Activated CD4-positive, alpha-beta T cell treated with anti-CD3 and anti-CD28 coated beads, Interleukin-2, amount 50 U/mL, for 24 hours (primary cell): Measurements from ENCODE around the gene PLA2G5.
"Not testable (repeated sequence)": the region's sequence is repeated elsewhere in the genome, so short reads cannot be mapped to it uniquely, and the experiment has no call there.

ENCODE experiments used
- DNase-seq, 2 donors: peaks; one replicate each; pipeline ENCODE4 v3.0.0-alpha.2; 2020; ENCODE audit warnings: low read depth in 1 of 2, low spot score in 1 of 2

The PLA2G5 gene

DNA sequence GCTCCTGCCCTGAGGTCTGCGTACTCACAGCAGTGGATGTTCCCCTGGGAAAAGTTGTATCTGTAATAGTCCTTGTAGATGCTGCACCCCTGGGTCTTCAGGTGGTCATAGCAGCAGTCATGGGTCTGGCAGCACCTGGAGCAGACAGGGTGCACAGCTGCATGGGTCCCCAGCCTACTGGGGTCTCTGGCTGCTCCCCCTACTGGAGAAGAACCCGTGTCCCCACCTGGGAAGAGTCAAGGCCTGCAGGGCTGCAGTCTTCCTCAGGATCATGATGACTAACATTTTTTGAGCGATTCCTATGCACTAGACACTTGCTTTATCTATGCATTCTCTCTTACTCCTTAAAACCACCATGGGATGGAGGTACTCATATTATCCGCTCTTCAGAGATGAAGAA lies 45.5 kb downstream of the PLA2G5 start:
- DNase-seq, result no peak

DNA sequence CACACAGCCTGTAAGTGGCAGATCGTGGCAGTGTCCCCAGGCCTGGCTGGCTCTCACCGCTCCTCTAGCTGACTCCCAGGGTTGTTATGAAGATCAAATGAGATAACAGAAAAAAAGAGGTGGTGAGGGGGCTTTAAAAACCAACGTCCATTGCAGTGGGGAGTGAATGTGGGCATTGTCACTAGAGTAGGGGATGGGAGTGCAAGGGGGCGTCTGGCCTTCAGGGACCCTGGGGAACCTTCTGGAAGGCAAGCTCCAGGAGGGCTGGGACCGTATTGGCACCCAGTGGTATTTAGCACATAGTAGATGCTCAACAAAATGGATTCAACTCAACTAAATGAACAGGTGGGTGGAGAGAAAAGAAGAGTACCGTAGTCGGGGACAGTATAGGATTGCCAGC lies 45.9 kb downstream of the PLA2G5 start:
- no peak for DNase-seq

DNA sequence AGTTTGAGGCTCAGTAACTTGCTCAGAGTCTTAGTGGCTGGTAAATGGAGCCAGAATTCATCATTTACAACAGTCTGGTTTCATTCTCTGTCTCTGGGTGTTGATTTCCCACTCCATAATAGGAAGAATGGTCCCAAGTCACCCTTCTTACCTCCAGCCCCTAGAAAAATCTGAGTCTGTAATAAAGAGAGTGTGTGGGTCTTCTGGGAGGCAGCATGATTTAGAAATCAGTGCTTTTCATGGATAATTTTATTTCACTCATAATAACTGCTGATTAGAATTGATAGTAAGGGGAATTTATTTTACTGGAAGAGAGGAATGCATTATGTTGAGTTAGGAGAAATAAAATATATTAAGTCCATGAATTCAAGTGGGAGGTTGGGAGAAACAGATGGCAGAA lies 47.2 kb downstream of the PLA2G5 start:
- no peak for DNase-seq

DNA sequence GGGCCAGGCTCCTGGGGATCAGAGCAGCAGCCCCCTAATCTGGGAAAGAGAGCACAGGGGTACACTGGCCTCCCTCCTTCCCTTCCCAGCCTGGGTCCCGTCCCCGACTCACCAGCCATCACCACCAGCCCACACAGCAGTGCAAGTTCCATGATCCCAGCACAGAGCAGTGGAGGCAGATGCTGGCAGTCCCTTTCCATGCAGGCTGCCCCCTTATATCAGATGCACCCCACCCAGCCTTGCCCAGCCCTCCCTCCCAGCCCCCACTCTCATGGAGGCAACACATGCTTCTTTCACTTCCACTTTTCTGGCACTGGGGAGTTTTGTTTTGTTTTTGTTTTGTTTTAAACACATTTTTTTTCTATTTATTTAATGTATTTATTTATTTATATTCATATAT lies 49.4 kb downstream of the PLA2G5 start, which contains the start of gene PLA2G2D:
TSS of gene PLA2G2D (minus strand) at position 190 of the 400 bp plus-strand sequence. CDS start at position 152, 38 bp downstream.
- no peak for DNase-seq

DNA sequence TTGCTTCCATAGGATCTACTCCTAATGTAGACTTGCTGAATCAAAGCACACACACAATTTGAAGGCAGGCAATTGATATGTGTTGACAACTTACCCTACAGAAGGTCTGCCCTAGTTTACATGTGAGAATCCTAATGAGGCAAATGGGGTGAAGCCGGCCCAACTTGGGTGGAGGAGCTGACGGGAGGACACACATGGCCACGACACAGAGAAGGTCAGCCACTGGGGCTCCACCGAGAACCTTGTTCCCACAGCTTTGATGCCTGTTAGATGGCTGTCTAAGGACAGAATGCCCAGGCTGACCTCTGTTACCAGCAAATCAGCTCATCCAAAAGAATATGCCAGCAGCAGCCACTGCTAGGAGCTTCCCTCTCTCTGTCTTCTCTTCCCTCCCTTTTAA lies 50.8 kb downstream of the PLA2G5 start:
- no peak for DNase-seq

DNA sequence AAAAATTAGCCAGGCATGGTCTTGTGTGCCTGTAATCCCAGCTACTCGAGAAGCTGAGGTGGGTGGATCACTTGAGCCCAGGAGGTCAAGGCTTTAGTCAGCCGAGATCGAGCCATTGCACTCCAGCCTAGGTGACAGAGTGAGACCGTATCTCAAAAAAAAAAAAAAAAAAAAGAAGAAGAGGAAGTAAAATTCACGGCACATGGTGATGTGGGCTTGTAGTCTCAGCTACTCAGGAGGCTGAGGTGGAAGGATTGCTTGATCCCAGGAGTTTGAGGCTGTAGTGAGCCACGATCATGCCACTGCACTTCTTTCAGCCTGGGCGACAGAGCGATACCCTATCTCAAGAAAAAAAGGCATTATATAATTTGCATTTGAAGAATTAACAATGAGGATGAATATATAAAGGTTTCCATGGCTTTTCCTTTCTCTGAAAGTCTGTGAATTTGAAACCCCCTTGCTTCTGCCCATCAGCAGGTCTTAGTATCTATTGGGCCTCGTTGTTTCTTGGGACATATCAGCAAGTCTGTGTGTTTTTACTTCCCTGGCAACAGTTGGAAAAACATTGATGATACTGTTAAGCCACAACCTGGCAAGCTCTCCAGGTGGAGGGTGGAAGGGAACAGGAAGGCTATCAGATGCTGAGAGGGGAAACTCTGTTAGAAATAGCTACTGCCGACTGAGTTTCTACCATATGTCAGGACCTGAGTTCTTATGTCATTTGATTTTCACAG lies 53.9 kb downstream of the PLA2G5 start:
- no peak for DNase-seq

DNA sequence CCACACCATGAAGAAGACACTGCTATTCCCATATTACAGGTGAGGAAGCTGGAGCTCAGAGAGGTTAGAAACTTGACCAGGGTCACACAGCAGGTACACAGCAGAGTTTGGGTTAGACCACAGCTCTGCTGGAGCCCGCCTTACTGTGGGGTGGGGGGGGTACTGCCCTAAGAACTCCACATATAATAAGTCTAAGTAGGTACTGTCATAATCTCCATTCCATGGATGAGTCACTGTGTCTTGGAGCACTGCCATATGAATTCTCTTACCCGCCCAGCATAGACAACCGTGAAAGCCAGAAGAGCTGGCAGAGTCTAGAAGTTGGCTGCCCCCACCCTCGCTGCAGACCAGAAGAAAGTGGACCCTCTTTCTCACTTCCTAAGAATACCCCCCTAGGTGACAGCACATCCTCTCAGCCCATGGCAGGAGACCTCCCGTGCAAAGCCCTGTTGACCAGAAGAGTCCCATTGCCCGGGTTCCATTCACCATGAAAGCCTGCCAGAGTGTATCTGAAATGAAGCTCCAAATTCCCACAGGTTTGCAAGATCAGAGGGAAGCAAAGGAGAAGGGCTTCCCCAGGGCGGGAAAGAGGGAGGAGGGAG lies 54.6 kb downstream of the PLA2G5 start:
- no peak for DNase-seq

DNA sequence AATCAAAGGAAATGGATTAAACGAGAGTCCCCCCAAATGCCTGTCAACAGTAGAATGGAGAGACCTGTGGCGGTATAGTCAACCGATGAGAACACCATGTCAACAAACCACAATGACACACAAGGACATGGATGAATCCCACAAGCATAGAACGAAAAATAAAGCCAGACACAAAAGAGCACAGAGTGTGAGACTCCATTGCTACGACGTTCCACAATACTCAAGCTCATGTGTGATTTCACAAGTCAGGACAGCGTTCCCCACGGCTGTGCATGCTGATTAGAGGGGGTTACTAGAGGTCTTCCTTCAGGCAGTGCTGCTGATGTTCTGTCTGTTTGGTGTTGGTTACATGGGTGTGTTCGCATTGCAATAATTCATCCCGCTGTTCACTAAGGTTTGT lies 55.1 kb downstream of the PLA2G5 start:
- DNase-seq, result no peak

DNA sequence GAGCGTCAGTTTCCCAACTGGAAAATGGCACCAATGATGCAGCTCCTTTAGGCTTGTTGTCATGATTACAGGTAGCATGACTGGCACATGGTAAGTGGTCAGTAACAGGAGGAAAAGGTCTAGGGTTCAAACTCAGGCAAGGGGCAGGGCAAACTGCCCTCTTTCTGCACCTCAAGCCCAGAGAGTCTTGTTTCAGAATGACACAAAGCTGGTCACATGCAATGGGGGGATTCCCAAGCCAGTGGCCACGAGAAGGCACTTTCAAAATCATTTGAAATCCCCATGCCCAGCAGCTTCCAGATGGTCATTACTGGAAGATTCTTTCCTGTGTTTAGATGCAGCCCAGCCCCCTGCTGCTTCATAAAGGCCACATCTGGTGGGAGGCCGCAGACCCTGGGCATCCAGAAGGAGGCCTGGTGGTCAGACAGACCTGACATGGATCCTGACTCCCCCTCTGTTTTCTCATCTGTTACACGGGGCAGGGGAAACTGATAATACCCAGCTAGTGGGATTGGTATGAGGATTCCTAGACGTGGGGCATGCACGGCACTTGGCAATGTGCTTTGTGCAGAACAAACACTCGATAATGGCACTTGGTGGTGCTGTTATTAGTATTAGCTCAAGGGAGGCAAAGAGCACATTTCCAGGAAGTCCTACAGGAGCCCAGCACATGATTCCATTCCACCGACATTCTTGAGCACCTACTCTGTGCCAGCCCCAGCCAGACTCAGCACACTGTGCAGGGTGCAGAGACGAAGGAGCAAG lies 56.2 kb downstream of the PLA2G5 start:
- no peak for DNase-seq

DNA sequence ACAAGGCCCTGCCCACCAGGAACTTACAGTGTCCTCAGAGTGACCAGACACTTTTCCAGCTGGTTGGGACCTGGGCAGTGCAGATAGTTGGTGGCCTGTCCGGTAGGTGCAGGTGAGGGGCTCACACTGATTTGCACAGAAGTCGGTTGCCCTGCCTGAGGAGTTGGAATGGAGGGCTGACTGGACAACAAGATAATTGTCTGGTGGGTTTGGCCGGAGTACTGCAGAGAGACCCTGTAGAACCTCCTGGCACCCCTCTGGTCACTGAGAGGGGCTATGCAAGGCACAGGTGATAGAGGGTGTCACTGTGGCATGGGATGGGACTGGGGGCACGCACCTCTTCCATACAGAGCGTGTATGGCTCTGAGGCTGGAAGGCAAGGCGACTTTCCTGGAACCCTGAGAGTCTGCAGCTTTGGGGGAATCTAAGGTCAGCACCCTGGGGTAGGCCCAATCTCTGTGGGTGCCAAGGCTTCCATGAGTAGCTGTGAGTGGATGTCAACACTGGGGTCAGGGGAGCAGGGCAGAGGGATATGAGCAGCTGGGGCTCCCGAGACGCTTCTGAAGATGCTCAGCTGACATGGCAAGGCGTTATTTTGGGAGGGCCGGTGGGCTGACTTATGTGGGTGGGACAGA lies 56.9 kb downstream of the PLA2G5 start:
- no peak for DNase-seq

DNA sequence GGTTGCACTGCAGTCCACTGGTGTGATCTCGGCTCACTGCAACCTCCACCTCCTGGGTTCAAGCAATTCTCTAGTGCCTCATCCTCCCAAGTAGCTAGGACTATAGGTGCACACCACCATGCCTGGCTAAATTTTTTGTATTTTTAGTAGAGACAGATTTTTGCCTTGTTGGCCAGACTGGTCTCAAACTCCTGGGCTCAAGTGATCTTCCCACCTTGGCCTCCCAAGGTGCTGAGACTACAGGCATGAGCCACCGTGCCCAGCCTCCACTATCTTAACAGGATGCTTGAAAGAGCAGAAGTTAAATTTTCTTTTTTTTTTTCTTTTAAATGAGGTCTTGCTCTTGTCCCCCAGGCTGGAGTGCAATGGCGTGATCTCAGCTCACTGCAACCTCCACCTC lies 60.5 kb downstream of the PLA2G5 start:
- DNase-seq, result not testable (repeated sequence)

DNA sequence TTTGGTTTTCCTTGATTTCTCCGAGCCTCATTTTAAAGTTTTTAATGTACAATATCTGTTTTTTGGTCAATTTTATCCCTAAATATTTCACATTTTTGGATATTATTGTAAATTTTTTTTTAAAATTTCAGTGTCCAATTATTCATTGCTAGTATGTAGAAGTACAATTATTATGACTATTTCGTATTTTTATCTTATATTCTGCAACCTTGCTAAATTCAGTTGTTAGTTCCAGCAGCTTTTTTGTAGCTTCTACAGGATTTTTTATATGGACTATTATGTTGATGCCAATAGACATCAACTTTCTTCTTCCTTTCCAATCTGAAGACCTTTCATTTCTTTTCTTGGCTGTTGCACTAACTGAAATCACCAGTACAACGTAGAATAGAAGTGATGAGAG lies 65.0 kb downstream of the PLA2G5 start:
- no peak for DNase-seq

DNA sequence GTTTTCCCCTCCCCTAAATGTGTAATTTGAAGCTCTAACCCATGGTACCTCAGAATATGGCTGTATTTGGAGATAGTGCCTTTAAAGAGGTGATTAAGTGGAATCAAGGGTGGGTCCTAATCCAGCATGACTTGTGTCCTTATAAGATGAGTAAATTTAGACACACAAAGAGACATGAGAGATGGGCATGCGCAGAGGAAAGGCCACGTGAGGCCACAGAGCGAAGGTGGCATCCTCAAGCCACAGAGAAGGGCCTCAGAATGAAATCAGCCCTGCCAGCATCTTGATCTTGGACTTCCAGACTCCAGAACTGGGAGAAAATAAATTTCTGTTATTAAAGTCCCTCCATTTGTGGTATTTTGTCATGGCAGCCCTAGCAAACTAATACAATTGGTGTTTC lies 66.3 kb downstream of the PLA2G5 start:
- no peak for DNase-seq

DNA sequence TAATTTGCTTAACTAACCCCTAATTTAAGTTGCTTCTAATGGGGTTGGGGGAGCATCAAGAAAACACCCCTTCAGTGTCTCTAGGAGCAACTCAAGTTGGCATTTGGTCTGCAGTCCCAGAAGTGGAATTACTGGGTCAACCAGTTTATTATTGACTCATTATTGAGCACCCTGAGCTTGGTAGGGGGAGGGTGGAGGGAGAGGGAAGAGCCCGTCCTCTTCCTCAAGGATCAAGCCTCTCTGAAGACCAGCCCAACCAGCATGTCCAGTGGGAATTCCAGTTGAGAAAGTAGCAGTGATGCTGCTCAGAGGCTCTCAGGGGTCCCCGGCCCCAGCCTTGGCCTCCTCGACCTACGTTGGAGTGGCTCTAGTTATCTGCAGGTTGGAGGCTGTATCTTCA lies 67.1 kb downstream of the PLA2G5 start:
- no peak for DNase-seq

DNA sequence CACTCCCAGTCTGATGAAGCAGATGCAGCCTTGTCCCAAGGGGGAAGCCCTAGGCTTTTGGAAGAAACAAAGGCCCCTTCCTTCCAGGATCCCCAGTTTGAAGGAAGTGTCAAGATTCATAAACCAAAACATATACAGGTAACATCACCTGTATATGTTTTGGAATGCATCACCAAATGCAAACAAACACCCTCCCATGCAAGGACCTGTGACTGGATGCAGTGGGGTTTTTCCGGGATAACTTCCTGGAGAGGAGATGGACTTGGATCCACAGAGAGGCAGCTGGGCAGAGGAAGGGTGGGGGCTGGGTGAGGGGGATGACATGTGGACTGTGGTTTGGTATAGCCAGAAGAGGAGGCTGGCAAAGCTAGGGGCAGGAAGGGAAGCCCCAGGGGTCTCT lies 67.6 kb downstream of the PLA2G5 start:
- no peak for DNase-seq

DNA sequence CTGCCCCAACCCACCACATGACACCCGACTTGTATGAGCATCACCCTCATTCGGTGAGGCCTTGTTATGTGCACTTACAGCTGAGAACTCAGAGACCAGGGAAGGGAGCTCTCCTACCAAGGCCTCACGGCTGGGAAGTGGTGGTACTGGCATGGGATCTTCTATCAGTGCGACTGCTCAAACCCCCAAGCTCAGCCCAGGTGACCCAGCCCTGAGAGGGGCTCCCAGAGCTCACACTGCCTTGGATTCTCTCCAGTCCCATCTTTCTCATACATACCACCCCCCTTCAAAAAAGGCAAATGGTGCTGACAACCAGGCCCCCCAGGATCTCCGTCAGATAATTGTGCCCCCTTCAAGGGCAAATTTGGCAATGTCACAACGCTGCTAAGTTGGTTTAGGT lies 68.4 kb downstream of the PLA2G5 start:
- DNase-seq, result no peak

DNA sequence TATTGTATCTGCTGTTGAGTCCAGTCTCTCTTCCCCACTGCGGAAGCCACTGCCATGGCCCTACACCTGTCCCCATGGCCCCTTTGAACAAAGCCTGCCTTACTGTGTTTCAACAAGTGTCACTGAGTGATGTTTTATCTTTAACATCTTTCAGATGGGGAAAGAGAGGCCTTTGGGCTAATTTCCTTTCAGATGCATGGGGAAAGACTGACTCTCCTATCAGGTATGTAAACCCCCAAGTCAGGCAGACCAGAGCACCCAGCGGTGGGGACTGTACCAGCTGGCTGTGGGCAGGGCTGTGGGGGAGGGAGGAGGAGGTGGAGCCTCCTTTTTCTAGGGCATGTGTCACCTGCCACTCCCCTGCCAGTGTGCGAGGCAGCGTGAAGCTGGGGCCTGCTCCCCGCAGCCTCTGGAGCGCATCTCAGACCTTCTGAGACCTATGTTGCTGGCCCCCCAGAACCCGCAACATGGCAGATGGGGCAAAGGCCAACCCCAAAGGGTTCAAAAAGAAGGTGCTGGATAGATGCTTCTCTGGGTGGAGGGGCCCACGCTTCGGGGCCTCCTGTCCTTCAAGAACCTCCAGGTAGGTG lies 69.1 kb downstream of the PLA2G5 start, which contains the start of gene PLA2G2F:
TSS of gene PLA2G2F (plus strand) at position 363 of the 590 bp plus-strand sequence. CDS start at position 468, 105 bp downstream.
- no peak for DNase-seq

DNA sequence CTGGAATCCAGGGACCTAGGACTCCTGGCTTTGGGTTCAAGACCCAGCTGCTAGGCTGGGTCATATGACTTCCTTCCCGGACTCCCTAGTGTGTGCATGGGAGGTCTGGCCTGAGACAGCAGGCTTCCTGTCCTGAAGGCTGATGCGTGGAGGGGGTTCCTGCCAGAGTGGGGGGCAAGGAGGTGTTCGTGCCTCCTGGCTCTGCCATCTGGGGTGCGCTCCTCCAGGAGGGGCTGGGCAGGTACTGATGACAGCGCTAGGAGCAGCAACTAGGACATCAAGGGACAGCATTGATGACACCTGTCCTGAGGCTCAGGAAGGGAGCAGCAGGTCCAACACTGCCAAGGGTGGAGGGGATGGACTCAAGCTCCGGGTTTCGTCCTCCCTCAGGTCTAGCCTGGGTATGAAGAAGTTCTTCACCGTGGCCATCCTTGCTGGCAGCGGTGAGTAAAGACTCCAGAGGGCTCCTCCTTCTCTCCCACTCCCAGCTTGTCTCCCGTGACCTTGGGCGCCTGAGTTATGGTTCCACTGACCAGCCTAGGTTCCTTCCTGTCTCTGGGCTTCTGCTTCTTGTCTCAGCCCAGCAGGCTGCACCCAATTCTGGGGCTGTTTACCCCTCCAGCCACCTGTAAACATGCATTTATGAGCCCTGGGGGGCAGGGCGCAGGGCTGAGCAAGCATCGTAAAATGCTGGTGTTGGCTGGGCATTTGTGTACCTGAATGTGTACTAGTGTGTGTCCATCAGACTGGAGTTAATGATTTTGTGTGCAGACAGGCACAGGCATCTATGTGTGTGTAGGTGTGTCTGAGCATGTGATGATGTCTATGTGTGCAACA lies 70.0 kb downstream of the PLA2G5 start:
- no peak for DNase-seq

DNA sequence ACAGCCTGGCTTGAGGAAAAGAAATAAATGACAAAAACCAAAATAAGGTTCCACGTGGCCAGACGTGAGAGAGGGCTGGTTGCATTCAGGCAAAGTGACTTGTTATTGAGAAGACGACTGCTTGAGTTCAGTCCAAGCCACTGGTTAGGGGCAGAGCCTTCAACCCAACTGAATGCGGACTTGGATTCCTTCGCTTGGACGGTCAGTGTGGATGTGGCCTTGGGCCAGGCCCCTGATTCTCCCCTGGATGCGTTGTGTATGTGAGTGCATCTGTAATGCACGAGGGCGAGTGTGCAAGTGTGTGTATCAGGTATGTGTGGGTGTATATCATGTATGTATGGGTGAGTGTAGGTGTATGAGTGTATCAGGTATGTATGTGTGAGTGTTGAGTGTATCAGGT lies 71.0 kb downstream of the PLA2G5 start:
- DNase-seq, result no peak

DNA sequence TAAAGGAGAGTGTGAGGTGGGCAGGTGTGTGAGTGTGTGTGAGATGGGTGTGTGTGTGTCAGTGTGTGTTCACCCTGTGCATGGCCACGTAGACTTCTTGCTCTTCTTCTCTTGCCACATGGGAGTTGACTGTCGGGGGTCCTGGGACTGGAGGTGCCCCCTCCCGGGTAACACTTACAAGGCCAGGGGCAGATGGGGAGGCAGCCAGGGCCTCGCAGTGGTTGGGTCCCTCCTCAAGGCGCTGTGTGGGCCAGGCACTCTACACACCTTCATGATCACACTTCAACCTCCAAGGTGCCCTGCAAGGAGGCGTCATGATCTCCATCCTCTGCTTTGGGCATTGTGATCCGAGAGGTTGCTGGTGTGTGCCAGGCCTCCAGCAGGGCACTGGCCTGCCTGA lies 71.5 kb downstream of the PLA2G5 start:
- no peak for DNase-seq
